GM23248 (cell line): ENCODE data around the gene LDLRAD4. TPM values are rescaled to one million over a fixed set of nuclear protein-coding genes. Genes with fewer than 3 reads are reported as not detected.

Source experiments
- DNase-seq: peaks from one replicate; pipeline ENCODE4 v3.0.0-alpha.2; 2015
- H2AFZ ChIP-seq: fragments of 200-600 bp; sonication (generic); 2 replicates; pipeline ENCODE4 v1.6.1; 2016; ENCODE audit warnings: antibody characterized with exemption
- H3F3A ChIP-seq: fragments of 200-600 bp; sonication (generic); 2 replicates; pipeline ENCODE4 v1.6.1; 2016; ENCODE audit warnings: mild to moderate bottlenecking, antibody characterized with exemption, mixed run types; ENCODE audit not compliant: insufficient read depth
- H3K27ac ChIP-seq: fragments of 200-600 bp; sonication (generic); 2 replicates; pipeline ENCODE4 v1.5.1; 2016; ENCODE audit warnings: mild to moderate bottlenecking
- H3K27me3 ChIP-seq: fragments of 200-600 bp; sonication (generic); replicated peaks from 2 replicates; pipeline ENCODE4 v1.6.1; 2016; ENCODE audit warnings: mild to moderate bottlenecking; ENCODE audit not compliant: insufficient read depth
- H3K36me3 ChIP-seq: fragments of 200-600 bp; sonication (generic); 2 replicates; pipeline ENCODE4 v1.6.1; 2016; ENCODE audit warnings: low read depth, mild to moderate bottlenecking
- H3K4me1 ChIP-seq: fragments of 200-600 bp; sonication (generic); 2 replicates; pipeline ENCODE4 v1.6.1; 2016; ENCODE audit warnings: mild to moderate bottlenecking; ENCODE audit not compliant: insufficient read depth
- H3K4me2 ChIP-seq: fragments of 200-600 bp; sonication (generic); one replicate; pipeline ENCODE4 v1.6.1; 2016; ENCODE audit warnings: mild to moderate bottlenecking; ENCODE audit not compliant: unreplicated experiment
- H3K4me3 ChIP-seq: fragments of 200-600 bp; sonication (generic); 2 replicates; pipeline ENCODE4 v1.5.1; 2016; ENCODE audit warnings: mild to moderate bottlenecking
- H3K79me2 ChIP-seq: fragments of 200-600 bp; sonication (generic); 2 replicates; pipeline ENCODE4 v1.6.1; 2016; ENCODE audit warnings: mild to moderate bottlenecking; ENCODE audit not compliant: insufficient read depth
- H3K9ac ChIP-seq: fragments of 200-600 bp; sonication (generic); 2 replicates; pipeline ENCODE4 v1.6.1; 2016; ENCODE audit warnings: mild to moderate bottlenecking
- H3K9me2 ChIP-seq: fragments of 200-600 bp; sonication (generic); 2 replicates; pipeline ENCODE4 v1.6.1; 2016; ENCODE audit warnings: mixed run types, mild to moderate bottlenecking, moderate library complexity; ENCODE audit not compliant: insufficient read depth
- H3K9me3 ChIP-seq: fragments of 200-600 bp; sonication (generic); one replicate; pipeline ENCODE4 v1.6.1; 2017; ENCODE audit warnings: low read depth
- H4K20me1 ChIP-seq: fragments of 200-600 bp; sonication (generic); 2 replicates; pipeline ENCODE4 v1.6.0; 2016; ENCODE audit not compliant: insufficient read depth
- EZH2 ChIP-seq: fragments of 200-600 bp; sonication (generic); IDR thresholded peaks from 2 replicates; pipeline ENCODE4 v1.6.1; 2018; ENCODE audit warnings: antibody characterized with exemption, mild to moderate bottlenecking; ENCODE audit not compliant: insufficient read depth, poor library complexity, severe bottlenecking
- EZH2phosphoT487 ChIP-seq: fragments of 200-600 bp; sonication (generic); IDR thresholded peaks from 2 replicates; pipeline ENCODE4 v1.6.1; 2018; ENCODE audit warnings: antibody characterized with exemption, moderate library complexity, mild to moderate bottlenecking, low read depth; ENCODE audit not compliant: insufficient read depth
- WGBS, 2 experiments: methylation state at CpG; one replicate each; pipeline ENCODE4 v1.1.6; 2015 to 2017; ENCODE audit warnings: low lambda C conversion rate in 2 of 2, low coverage in 1 of 2; ENCODE audit errors: missing lambda C conversion rate in 2 of 2; 5-methylcytosine and 5-hydroxymethylcytosine counted together
- in situ Hi-C: fragments of 300-500 bp; cut with MboI; formaldehyde crosslinking; loops from 2 replicates; pipeline ENCODE4 v1.15.0; 2020
- polyA plus RNA-seq: library from polyadenylated mRNA; unstranded; fragments of >200 nt; fragmentation: Nextera tagmentation; extraction: Ambion mirVana; gene quantifications from 2 replicates; pipeline ENCODE4 v1.2.1, GENCODE V29; 2016
- total RNA-seq: library from RNA; depleted of rRNA; stranded (reverse); fragments of >200 nt; shearing (Covaris generic); gene quantifications from 2 replicates; pipeline ENCODE4 v1.2.3, GENCODE V29; 2014

LDLRAD4 gene
- total and polyA plus RNA-seq, 2 experiments from 2014 or later = not detected

DNA sequence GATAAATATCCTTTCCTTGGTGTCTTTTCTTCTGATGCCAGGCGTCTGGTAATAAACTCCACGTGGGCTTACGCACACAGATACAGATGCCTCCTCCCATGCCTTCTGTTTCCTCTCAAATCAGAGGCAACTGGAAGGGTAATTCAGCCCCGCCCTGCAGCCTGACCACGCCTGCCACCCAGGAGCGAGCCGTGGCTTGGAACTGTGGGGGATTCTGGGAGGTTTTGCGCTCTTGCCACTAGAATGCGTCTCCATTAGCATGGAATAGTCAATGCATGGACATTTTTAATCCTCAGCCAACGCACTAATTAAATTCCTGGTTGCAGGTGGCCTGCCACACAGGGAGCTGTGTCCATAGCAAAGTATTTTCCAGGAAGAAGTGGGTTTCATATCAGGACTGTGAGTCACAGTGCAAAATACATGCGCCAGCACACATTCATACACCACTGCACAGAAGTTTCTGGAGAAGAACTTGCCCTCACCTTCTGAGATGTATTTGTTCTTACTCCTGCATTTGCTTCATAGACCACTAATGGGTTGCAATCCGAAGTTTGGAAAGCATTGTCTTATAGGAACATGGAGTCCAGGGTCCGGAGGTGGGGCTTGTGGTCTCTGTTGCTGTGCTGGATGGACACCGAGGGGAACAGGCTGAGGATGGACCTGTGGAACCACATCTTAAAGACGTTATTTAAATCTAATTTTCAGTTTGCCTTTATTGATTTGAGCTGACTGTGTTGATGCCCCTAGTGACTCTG, 151.4 kb downstream of the LDLRAD4 start:
- no peak for DNase-seq
- Histone ChIP-seq H3K36me3 (no peaks in the 10 kb centered on the region), H3K9me2 (no peaks in the 10 kb centered on the region), H3K27ac (no peak overlapping the region), H3K4me1 (no peaks in the 10 kb centered on the region), H3K9me3 (no peaks in the 10 kb centered on the region), H3F3A (no peaks in the 10 kb centered on the region), H4K20me1 (no peaks in the 10 kb centered on the region), H3K9ac (no peak overlapping the region), H3K4me3 (no peak overlapping the region), H3K79me2 (no peaks in the 10 kb centered on the region), H2AFZ (no peak overlapping the region), H3K4me2 (no peak overlapping the region), H3K27me3 (no peaks in the 10 kb centered on the region; the same call in 1 of the 2 replicates)
- in situ Hi-C loops = no loop called here
- WGBS, 2 experiments = 36 to 37% methylated on average over 15 of the region's 15 CpGs
- TF ChIP-seq EZH2 (no peak), EZH2phosphoT487 (no peak)

DNA sequence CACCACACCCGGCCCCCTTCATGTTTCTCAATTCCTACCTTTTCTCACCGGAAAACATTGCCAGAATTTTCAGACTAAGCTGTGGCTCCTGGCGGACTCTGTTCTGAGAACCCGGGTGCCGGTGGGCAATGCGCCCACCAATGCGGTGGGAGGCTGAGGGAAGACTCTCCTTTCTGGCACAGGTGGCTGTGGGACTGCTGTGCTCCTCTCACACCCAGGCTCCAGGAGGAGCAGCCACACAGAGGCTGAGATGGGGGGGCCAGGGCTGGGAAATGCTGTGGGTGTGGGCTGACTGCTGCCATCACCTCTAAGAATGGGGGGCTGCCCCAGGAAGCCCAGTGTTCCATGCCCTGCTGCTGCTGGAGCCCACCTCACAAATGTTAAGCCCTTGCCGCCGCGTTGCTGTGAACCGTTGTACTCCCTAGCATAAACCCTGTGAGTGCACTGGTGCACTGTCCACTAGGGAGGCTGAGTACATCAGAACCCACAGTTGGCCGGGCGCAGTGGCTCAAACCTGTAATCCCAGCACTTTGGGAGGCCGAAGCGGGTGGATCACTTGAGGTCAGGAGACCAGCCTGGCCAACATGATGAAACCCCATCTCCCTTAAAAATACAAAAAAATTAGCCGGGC, 152.6 kb downstream of the LDLRAD4 start:
- in situ Hi-C loops = no loop called here
- Histone ChIP-seq H3K4me3 (no peak overlapping the region), H3K9me3 (no peaks in the 10 kb centered on the region), H3F3A (no peaks in the 10 kb centered on the region), H4K20me1 (no peaks in the 10 kb centered on the region), H3K27ac (no peak overlapping the region), H3K4me1 (0 out of 2 replicates have a peak, but pooled peaks cover 3% of the 10 kb centered on the region), H3K9me2 (no peaks in the 10 kb centered on the region), H3K36me3 (no peaks in the 10 kb centered on the region), H3K79me2 (no peaks in the 10 kb centered on the region), H3K4me2 (no peak overlapping the region), H3K9ac (no peak overlapping the region), H3K27me3 (no peaks in the 10 kb centered on the region; the same call in 1 of the 2 replicates), H2AFZ (no peak overlapping the region)
- DNase-seq = no peak
- WGBS, 2 experiments = 83 to 87% methylated on average over 16 of the region's 16 CpGs
- no peak for TF ChIP-seq EZH2phosphoT487
- no peak for TF ChIP-seq EZH2

DNA sequence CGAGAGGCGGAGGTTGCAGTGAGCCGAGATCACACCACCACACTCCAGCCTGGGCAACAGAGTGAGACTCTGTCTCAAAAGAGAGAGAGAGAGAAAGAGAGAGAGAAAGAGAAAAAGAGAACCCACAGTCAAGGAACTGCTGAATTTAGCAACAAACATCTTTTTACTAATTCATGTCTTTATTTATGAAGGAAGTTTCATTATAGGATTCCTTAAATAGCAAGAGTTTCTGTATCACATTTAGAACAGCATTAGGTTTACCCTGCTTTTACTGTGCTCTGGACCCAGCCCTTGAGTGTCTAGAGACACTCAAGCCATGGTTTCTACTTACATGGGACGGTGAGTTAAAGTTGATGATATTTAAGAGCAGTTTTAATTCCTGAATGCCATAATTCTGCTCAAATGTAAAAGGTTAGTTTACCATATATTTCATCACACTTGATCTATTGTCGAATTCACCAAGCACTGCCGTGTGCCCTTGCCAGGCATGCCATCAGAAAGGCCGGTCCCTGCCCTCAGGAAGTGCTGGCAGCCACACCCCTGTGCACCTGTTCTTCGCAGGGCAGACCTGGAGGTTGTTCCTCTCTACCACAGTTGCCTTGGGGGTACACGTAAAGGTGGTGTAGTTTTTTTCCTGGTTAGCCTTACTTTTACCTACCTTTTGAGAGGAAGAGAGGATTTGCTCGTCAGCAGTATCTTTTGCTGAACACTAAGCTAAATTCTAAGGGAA, 153.3 kb downstream of the LDLRAD4 start:
- no peaks in the 10 kb centered on the region for H3K36me3 ChIP-seq
- H3K4me2 ChIP-seq = no peak overlapping the region
- 64 to 65% methylated on average over 10 of the region's 10 CpGs for WGBS, 2 experiments
- no peak overlapping the region for H3K27ac ChIP-seq
- in situ Hi-C loops = no loop called here
- H4K20me1 ChIP-seq = no peaks in the 10 kb centered on the region
- H3K79me2 ChIP-seq = no peaks in the 10 kb centered on the region
- no peaks in the 10 kb centered on the region for H3F3A ChIP-seq
- H3K9ac ChIP-seq = no peak overlapping the region
- H3K27me3 ChIP-seq = no peaks in the 10 kb centered on the region
- TF ChIP-seq EZH2 = no peak
- no peak for TF ChIP-seq EZH2phosphoT487
- no peak overlapping the region for H3K4me3 ChIP-seq
- no peaks in the 10 kb centered on the region for H3K9me2 ChIP-seq
- H3K4me1 ChIP-seq = 0 out of 2 replicates have a peak, but pooled peaks cover 3% of the 10 kb centered on the region
- H2AFZ ChIP-seq = no peak overlapping the region
- no peaks in the 10 kb centered on the region for H3K9me3 ChIP-seq
- DNase-seq = no peak

DNA sequence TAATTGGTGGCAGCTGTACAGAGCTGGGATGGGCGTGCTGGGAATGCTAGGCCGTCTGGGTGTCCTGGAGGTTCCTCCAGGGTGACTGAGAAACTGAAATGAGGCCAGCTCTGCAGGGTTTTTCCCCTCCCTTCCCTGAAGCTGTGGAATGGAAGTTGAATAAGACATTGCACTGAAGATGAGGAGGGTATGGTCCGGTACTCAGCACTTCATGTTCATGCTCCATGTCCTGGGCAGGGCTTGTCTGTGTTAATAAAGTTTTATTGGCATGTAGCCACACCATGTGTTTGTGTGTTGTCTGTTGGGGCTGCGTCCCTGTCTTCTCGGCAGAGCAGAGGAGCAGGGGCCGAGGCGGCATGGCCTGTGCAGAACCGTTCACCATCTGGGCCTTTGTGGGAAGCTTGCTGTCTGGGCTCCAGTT, 154.0 kb downstream of the LDLRAD4 start:
- H3K36me3 ChIP-seq = no peaks in the 10 kb centered on the region
- no peak overlapping the region for H3K27ac ChIP-seq
- no peak overlapping the region for H3K4me3 ChIP-seq
- in situ Hi-C loops = no loop called here
- H3K27me3 ChIP-seq = no peaks in the 10 kb centered on the region
- no peaks in the 10 kb centered on the region for H3K9me2 ChIP-seq
- no peaks in the 10 kb centered on the region for H4K20me1 ChIP-seq
- DNase-seq = peak; percentile 12
- 0 out of 2 replicates have a peak, but pooled peaks cover 3% of the 10 kb centered on the region for H3K4me1 ChIP-seq
- no peaks in the 10 kb centered on the region for H3K79me2 ChIP-seq
- no peaks in the 10 kb centered on the region for H3F3A ChIP-seq
- H3K9me3 ChIP-seq = no peaks in the 10 kb centered on the region
- TF ChIP-seq EZH2phosphoT487 (no peak), EZH2 (no peak)
- H2AFZ ChIP-seq = no peak overlapping the region
- H3K4me2 ChIP-seq = no peak overlapping the region
- 35 to 36% methylated on average over 8 of the region's 8 CpGs for WGBS, 2 experiments
- no peak overlapping the region for H3K9ac ChIP-seq
